Fibroblast of pulmonary artery (primary cell): Measurements from ENCODE around the gene BRMS1.
"Not testable (repeated sequence)": the region's sequence is repeated elsewhere in the genome, so short reads cannot be mapped to it uniquely, and the experiment has no call there.

Experiments used
- DNase-seq: peaks from one replicate; pipeline ENCODE4 v3.0.0-alpha.2; 2010; ENCODE audit warnings: low read depth
- H3K4me3 ChIP-seq: replicated peaks from 2 replicates; pipeline ENCODE4 v1.5.1; 2011; ENCODE audit warnings: low read depth, mild to moderate bottlenecking, control low read depth, low read length, moderate library complexity
- CTCF ChIP-seq: IDR thresholded peaks from 2 replicates; pipeline ENCODE4 v1.5.1; 2011; ENCODE audit warnings: mild to moderate bottlenecking, control low read depth, low read length, inconsistent platforms; ENCODE audit errors: missing control alignments

The BRMS1 gene

GRCh38 chr11:66323684-66324083, 21.2 kb downstream of the BRMS1 start:
- H3K4me3 ChIP-seq = no peak overlapping the region
- TF ChIP-seq CTCF = no peak
- DNase-seq = no peak

GRCh38 chr11:66322732-66323427, 22.0 kb downstream of the BRMS1 start:
- DNase-seq = peak; percentile 67

GRCh38 chr11:66321606-66322005, 23.3 kb downstream of the BRMS1 start:
- no peak for TF ChIP-seq CTCF
- no peak for DNase-seq
- H3K4me3 ChIP-seq = no peak overlapping the region

More at GRCh38 chr11:66322732-66323427, 22.0 kb downstream of the BRMS1 start:
- no peak overlapping the region for H3K4me3 ChIP-seq
- no peak for TF ChIP-seq CTCF

GRCh38 chr11:66320748-66321147, 24.2 kb downstream of the BRMS1 start:
- DNase-seq, H3K4me3 ChIP-seq: not testable (repeated sequence)

GRCh38 chr11:66320289-66320688, 24.6 kb downstream of the BRMS1 start:
- not testable (repeated sequence) for DNase-seq, H3K4me3 ChIP-seq

GRCh38 chr11:66318600-66318970, 26.3 kb downstream of the BRMS1 start:
- H3K4me3 ChIP-seq = no peak overlapping the region
- TF ChIP-seq CTCF = no peak
- DNase-seq = no peak

- DNase-seq = peak; percentile 96
- H3K4me3 ChIP-seq = no peak overlapping the region
- TF ChIP-seq CTCF = no peak
Measured at GRCh38 chr11:66317723-66318599, 26.9 kb downstream of the BRMS1 start.

GRCh38 chr11:66317322-66317722, 27.6 kb downstream of the BRMS1 start:
- TF ChIP-seq CTCF = no peak
- peak; percentile 78 for DNase-seq
- peak overlapping the region; percentile 7 for H3K4me3 ChIP-seq
